GM10248 (cell line): ENCODE results near the gene GLRX3.

Experiments
- CTCF ChIA-PET: fragments of 300-600 bp; sonication (Branson Sonifier 250); formaldehyde crosslinking; extraction: SDS; loops from one replicate; lab custom pipeline; 2021; ENCODE audit warnings: antibody characterized with exemption; lab: Yijun Ruan, JAX
- POLR2A ChIA-PET: fragments of 350-650 bp; sonication (Branson Sonifier 250); formaldehyde crosslinking; extraction: SDS; loops from one replicate; lab custom pipeline; 2020; ENCODE audit warnings: antibody characterized with exemption; lab: Yijun Ruan, JAX
- DNase-seq: peaks from one replicate; pipeline ENCODE4 v3.0.0; 2012; ENCODE audit errors: extremely low spot score
- CTCF ChIP-seq: IDR thresholded peaks from 2 replicates; pipeline ENCODE4 v1.5.1; 2012; ENCODE audit warnings: mild to moderate bottlenecking, low read depth; ENCODE audit errors: extremely low read depth, missing control alignments, control extremely low read depth

The GLRX3 gene

GRCh38 chr10:130137659-130138478, 1.7 kb downstream of the GLRX3 start:
- ChIA-PET POLR2A (no interaction called here), CTCF (interaction anchor here (1.2 to 4.7 kb wide), 3 partner anchors 10 to 28 kb away, joined by 3 to 24 read pairs (median 20); partner anchors contain the start of gene C10orf143)
- DNase-seq: no peak
- no peak for TF ChIP-seq CTCF

- ChIA-PET POLR2A (no interaction called here), CTCF (interaction anchor here (3.8 to 4.7 kb wide), 2 partner anchors 11 to 28 kb away, joined by 20 to 24 read pairs; partner anchors contain the start of gene C10orf143)
- DNase-seq: no peak
- no peak for TF ChIP-seq CTCF
These were observed 2.3 kb downstream of the GLRX3 start for GRCh38 chr10:130138479-130138866.

GRCh38 chr10:130140425-130140824, 4.2 kb downstream of the GLRX3 start:
- DNase-seq: no peak
- CTCF ChIA-PET: interaction anchor here (1.3 to 4.7 kb wide), 2 partner anchors 13 to 33 kb away, joined by 3 to 20 read pairs; no protein-coding TSS in a partner anchor
- POLR2A ChIA-PET: no interaction called here

GRCh38 chr10:130141038-130141437, 4.8 kb downstream of the GLRX3 start:
- ChIA-PET POLR2A (no interaction called here), CTCF (interaction anchor here (1.9 kb wide), 1 partner anchor 31 kb away, joined by 12 read pairs; the partner anchor contains the start of gene C10orf143)
- no peak for DNase-seq
- no peak for TF ChIP-seq CTCF

More at GRCh38 chr10:130140425-130140824, 4.2 kb downstream of the GLRX3 start:
- TF ChIP-seq CTCF: no peak

- no peak for TF ChIP-seq CTCF
- ChIA-PET CTCF (interaction anchor here (1.4 to 1.9 kb wide), 3 partner anchors 13 to 31 kb away, joined by 3 to 12 read pairs (median 6); partner anchors contain the start of gene C10orf143), POLR2A (interaction anchor here (0.8 to 1.0 kb wide), 2 partner anchors 16 to 30 kb away, joined by 3 read pairs; no protein-coding TSS in a partner anchor)
- no peak for DNase-seq
These were observed 5.3 kb downstream of the GLRX3 start for GRCh38 chr10:130141460-130141859.

- no peak for TF ChIP-seq CTCF
- CTCF ChIA-PET: interaction anchor here (1.4 to 1.9 kb wide), 3 partner anchors 14 to 31 kb away, joined by 3 to 12 read pairs (median 6); partner anchors contain the start of gene C10orf143
These were observed 5.7 kb downstream of the GLRX3 start for GRCh38 chr10:130141878-130142277.

More at GRCh38 chr10:130141878-130142277, 5.7 kb downstream of the GLRX3 start:
- peak; percentile 61 for DNase-seq
- POLR2A ChIA-PET: interaction anchor here (0.8 to 1.0 kb wide), 2 partner anchors 15 to 30 kb away, joined by 3 read pairs; no protein-coding TSS in a partner anchor
